GM19025 (cell line): ENCODE results near the gene PEF1.

Source experiments
- ATAC-seq: cut with Tn5 transposase; IDR thresholded peaks from one replicate; pipeline ENCODE4 v1.9.1; 2021; ENCODE audit warnings: mild to moderate bottlenecking, low read depth, moderate library complexity; ENCODE audit not compliant: unreplicated experiment

The PEF1 gene

GRCh38 chr1:31644560-31645273 lies at the start of gene PEF1:
Gene PEF1, minus strand, starts transcription at chr1:31644876. Its CDS starts 12 bp downstream, at chr1:31644864.
- peak; percentile 87 for ATAC-seq

DNA sequence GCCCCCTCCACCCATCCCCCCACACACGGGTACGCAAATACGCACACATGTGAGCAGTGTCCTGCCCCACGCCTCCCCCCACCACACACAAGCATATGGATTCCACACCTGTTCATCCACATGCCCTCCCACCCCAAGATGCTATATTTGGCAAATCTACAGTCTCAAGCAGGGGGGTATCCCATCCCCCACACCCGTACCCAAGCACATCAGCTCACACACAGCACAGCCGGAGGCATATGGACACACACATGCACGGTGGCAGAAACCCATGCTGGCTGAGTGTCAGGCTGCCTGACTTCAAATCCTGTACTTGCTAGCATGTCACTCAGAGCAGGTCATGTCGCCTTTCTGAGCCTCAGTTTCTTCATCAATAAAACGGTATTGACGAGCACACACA lies 48.6 kb upstream of the PEF1 start:
- no peak for ATAC-seq

DNA sequence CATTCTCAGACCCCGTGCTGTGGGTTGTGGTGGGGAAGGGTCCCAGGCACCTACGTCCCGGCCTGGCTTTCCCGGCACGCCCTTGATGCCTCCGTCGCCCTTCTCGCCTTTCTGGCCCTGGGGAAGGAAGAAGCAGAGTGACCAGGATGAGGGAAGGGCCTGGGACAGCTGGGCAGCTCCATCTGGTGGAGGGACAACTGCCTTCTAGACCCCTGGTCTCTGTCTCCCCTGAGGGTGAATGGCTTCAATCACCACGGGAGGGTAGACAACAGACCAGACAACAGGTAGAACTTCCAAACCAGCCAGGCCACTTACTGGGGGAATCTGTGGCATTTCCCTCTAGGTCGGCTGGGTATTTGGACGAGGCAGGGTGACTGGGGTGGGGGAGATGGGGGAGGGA lies 47.3 kb upstream of the PEF1 start:
- no peak for ATAC-seq

DNA sequence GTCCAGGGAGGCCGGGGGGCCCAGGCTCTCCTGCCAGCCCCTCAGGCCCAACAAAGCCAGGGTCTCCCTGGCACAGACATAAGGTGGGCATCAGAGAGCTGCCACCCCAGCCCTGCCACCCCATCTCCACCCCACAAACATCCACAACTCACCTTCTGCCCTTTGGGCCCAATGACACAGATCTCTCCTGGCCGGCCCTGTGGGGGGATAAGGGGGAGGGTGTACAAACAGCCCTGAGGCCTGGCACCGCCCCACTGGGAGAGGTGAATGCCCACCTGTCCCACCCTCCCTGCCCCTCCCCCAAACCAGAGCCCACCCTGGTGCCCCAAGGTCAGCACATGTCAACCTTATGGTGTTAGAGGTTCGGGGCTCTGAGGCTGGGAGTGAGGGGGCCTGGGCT lies 46.8 kb upstream of the PEF1 start:
- no peak for ATAC-seq

- ATAC-seq, result no peak
Measured at GRCh38 chr1:31690921-31691320, 46.2 kb upstream of the PEF1 start.

DNA sequence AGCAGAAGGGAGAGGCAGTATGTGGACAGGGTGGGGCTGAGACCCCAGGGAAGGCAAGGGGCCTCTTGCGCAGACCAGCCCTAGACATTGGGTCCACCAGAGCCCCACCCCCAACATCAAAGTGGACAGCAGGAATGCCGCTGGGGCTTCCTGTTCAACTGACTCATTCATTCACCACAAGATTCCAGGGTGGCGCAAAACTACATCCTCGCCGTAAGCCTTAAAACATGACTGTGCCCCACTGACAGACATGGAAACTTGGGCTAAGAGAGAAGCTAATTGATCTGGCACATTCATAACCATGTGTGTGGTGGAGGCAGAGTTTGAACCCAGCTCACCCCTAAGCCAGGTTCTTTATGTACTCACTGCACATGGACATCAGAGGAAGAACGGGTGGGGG lies 45.2 kb upstream of the PEF1 start:
- no peak for ATAC-seq

- no peak for ATAC-seq
Measured at GRCh38 chr1:31689379-31689778, 44.7 kb upstream of the PEF1 start.

- ATAC-seq, result no peak
Measured at GRCh38 chr1:31688233-31688918, 43.7 kb upstream of the PEF1 start.

DNA sequence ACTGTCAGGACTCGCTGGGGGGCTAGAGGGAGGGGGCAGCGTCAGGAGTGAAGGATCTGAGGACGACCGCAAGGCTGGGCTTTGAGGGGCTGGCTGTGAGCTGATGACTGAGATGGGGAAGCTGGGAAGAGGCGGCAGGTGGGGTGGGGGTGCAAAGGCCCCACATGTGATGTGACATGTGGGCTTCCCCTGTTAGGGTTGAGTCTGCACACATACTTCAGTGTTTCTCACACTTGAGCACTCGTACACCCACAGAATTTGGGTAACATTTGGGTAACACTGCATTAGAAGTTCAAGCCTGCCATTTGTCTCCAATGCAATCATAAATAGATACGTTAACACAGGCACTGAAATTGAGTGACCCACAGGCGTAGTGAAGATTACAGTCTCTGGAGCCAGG lies 42.9 kb upstream of the PEF1 start:
- ATAC-seq, result no peak

- ATAC-seq, result no peak
Measured at GRCh38 chr1:31685795-31686194, 41.1 kb upstream of the PEF1 start.

DNA sequence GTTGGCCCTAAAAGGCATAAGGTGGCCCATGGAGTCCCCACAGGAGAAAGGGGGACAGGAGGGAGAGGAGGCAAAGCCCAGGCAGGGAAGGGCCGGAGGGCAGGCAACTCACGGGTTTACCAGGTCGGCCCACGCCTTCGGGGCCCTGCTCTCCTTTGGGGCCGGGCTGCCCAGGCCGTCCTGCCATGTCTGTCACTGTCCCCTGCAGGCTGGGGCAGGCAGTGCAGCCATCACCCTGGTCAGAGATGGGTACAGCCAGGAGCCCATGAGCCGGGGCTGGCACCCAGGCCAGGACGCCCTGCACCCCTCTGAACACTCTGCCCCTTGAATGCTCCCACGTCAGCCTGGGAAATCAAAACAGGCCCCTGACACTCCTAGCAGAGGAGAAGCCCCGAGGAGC lies 39.3 kb upstream of the PEF1 start:
- no peak for ATAC-seq

GRCh38 chr1:31681415-31681814 lies 36.7 kb upstream of the PEF1 start:
- ATAC-seq, result no peak

- no peak for ATAC-seq
Measured at GRCh38 chr1:31679676-31680230, 35.1 kb upstream of the PEF1 start.

GRCh38 chr1:31679091-31679490 lies 34.4 kb upstream of the PEF1 start:
- ATAC-seq, result no peak

DNA sequence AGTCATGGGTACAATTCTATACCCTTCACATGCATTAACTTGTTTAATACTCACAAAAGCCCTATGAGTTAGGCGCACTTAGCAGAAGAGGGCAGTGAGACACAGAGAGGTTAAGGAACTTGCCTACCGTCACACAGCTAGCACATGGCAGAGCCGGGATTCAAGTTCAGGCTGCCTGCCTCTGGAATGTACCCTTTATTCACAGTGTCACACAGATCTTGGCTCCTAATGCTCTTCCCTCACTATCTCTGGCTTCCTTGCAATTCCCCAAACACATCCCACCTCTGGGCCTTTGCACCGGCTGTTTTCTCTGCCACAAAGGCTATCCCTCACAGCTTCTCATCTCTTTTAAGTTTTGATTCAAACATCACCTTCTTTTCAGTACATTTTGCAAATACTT lies 34.0 kb upstream of the PEF1 start:
- no peak for ATAC-seq

- no peak for ATAC-seq
Measured at GRCh38 chr1:31677949-31678348, 33.3 kb upstream of the PEF1 start.

GRCh38 chr1:31677401-31677800 lies 32.7 kb upstream of the PEF1 start:
- no peak for ATAC-seq

GRCh38 chr1:31675756-31676155 lies 31.1 kb upstream of the PEF1 start:
- ATAC-seq, result no peak

- ATAC-seq, result no peak
Measured at GRCh38 chr1:31675161-31675560, 30.5 kb upstream of the PEF1 start.

GRCh38 chr1:31674626-31675025 lies 29.9 kb upstream of the PEF1 start:
- no peak for ATAC-seq

- no peak for ATAC-seq
Measured at GRCh38 chr1:31673433-31673832, 28.8 kb upstream of the PEF1 start.

GRCh38 chr1:31672986-31673385 lies 28.3 kb upstream of the PEF1 start:
- ATAC-seq, result no peak
